Smooth muscle cell (in vitro differentiated cells): ENCODE measurements around the gene PPFIBP2. TPM values are rescaled to one million over a fixed set of nuclear protein-coding genes. Genes with fewer than 3 reads are reported as not detected.

Source experiments
- DNase-seq: peaks from one replicate; lab custom pipeline; 2025; ENCODE audit not compliant: unreplicated experiment; lab: John Stamatoyannopoulos, UW
- H2AFZ ChIP-seq: fragments of 200-600 bp; sonication (generic); 2 replicates; pipeline ENCODE4 v1.6.0; 2016; ENCODE audit warnings: antibody characterized with exemption, low read depth, mild to moderate bottlenecking
- H3F3A ChIP-seq: fragments of 200-600 bp; sonication (generic); 2 replicates; pipeline ENCODE4 v1.6.0; 2017; ENCODE audit warnings: antibody characterized with exemption, low read depth
- H3K27ac ChIP-seq: fragments of 200-600 bp; sonication (generic); 2 replicates; pipeline ENCODE4 v1.5.1; 2016; ENCODE audit warnings: low read depth, mild to moderate bottlenecking
- H3K27me3 ChIP-seq: fragments of 200-600 bp; sonication (generic); 2 replicates; pipeline ENCODE4 v1.6.1; 2016; ENCODE audit warnings: low read depth, mild to moderate bottlenecking
- H3K36me3 ChIP-seq: fragments of 200-600 bp; sonication (generic); 2 replicates; pipeline ENCODE4 v1.5.1; 2016; ENCODE audit warnings: low read depth
- H3K4me1 ChIP-seq: fragments of 200-600 bp; sonication (generic); 2 replicates; pipeline ENCODE4 v1.5.1; 2016; ENCODE audit warnings: low read depth
- H3K4me2 ChIP-seq: fragments of 200-600 bp; sonication (generic); 2 replicates; pipeline ENCODE4 v1.6.0; 2016; ENCODE audit warnings: mild to moderate bottlenecking
- H3K4me3 ChIP-seq: fragments of 200-600 bp; sonication (generic); 2 replicates; pipeline ENCODE4 v1.5.1; 2016; ENCODE audit warnings: mild to moderate bottlenecking
- H3K79me2 ChIP-seq: fragments of 200-600 bp; sonication (generic); 2 replicates; pipeline ENCODE4 v1.6.0; 2016; ENCODE audit warnings: low read depth, mild to moderate bottlenecking
- H3K9ac ChIP-seq: fragments of 200-600 bp; sonication (generic); 2 replicates; pipeline ENCODE4 v1.6.0; 2016; ENCODE audit warnings: low read depth
- H3K9me3 ChIP-seq: fragments of 200-600 bp; sonication (generic); replicated peaks from 2 replicates; pipeline ENCODE4 v1.5.1; 2016; ENCODE audit warnings: low read depth
- H4K20me1 ChIP-seq: fragments of 200-600 bp; sonication (generic); 2 replicates; pipeline ENCODE4 v1.6.0; 2016; ENCODE audit warnings: low read depth
- WGBS: methylation state at CpG from one replicate; pipeline ENCODE4 v1.1.7; 2016; ENCODE audit warnings: low lambda C conversion rate; 5-methylcytosine and 5-hydroxymethylcytosine counted together
- polyA plus RNA-seq: library from polyadenylated mRNA; unstranded; fragments of >200 nt; fragmentation: Nextera tagmentation; extraction: Ambion mirVana; gene quantifications from 2 replicates; pipeline ENCODE4 v1.2.1, GENCODE V29; 2016
- total RNA-seq: library from RNA; depleted of rRNA; stranded (reverse); fragments of >200 nt; gene quantifications from 2 replicates; pipeline ENCODE4 v1.2.3, GENCODE V29; 2014
- TF ChIP-seq, protein P1 (sequence below): fragments of 200-600 bp; sonication (generic); IDR thresholded peaks from 2 replicates; pipeline ENCODE4 v1.5.1; 2017; ENCODE audit warnings: borderline replicate concordance, mild to moderate bottlenecking, antibody characterized with exemption; ENCODE audit not compliant: insufficient read depth, poor library complexity, severe bottlenecking

The PPFIBP2 gene
- total and polyA plus RNA-seq, 2 experiments from 2014 or later: 9.8 to 20.2 TPM

DNA sequence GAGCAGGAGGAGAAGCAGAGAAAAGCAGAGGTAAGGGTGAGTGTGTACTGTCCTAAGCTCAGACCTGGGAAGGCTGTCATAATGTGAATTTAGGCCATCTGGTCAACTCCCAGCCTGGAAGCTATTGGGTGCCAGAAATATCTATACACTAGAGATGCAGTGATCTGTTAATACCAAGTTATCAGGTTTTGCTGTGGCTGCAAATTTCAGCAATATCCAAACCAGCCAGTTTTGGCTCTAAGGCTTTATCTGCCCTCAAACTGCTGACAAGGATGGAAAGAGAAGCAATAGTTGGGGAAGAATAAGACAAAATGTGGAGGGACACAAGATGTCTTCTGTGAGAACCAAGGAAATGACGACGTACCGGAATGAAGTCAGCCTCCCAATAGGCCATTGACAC lies 96.6 kb downstream of the PPFIBP2 start:
- Histone ChIP-seq H3K27me3 (no peaks in the 10 kb centered on the region), H3K36me3 (no peaks in the 10 kb centered on the region), H4K20me1 (no peaks in the 10 kb centered on the region), H3K4me1 (peaks cover 16% of the 10 kb centered on the region), H3K4me3 (no peak overlapping the region), H2AFZ (no peak overlapping the region), H3K27ac (no peak overlapping the region), H3K79me2 (no peaks in the 10 kb centered on the region), H3K9ac (no peak overlapping the region), H3K4me2 (no peak overlapping the region), H3K9me3 (no peaks in the 10 kb centered on the region), H3F3A (no peaks in the 10 kb centered on the region)
- WGBS: 100% methylated on average over 3 of the region's 3 CpGs
- TF ChIP-seq, protein P1, sequence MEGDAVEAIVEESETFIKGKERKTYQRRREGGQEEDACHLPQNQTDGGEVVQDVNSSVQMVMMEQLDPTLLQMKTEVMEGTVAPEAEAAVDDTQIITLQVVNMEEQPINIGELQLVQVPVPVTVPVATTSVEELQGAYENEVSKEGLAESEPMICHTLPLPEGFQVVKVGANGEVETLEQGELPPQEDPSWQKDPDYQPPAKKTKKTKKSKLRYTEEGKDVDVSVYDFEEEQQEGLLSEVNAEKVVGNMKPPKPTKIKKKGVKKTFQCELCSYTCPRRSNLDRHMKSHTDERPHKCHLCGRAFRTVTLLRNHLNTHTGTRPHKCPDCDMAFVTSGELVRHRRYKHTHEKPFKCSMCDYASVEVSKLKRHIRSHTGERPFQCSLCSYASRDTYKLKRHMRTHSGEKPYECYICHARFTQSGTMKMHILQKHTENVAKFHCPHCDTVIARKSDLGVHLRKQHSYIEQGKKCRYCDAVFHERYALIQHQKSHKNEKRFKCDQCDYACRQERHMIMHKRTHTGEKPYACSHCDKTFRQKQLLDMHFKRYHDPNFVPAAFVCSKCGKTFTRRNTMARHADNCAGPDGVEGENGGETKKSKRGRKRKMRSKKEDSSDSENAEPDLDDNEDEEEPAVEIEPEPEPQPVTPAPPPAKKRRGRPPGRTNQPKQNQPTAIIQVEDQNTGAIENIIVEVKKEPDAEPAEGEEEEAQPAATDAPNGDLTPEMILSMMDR: no peak
- DNase-seq: no peak

DNA sequence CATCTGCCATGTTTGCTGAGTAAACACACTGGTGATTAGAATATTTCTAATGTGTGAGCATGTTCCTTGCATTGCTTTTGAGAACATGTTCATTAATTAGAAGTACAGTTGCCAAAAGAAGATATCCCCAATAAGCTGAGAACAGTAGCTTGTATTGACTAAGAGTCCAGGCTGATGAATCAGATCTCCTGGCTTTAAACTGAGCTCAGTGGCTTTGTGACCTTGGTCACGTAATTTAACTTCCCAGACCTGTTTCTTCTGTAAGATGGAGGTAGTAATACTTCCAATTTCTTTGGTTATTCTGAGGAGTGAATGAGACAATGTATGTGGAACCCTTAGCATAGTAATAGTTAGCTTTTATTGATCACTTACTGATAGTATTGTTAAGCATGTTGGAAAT lies 97.6 kb downstream of the PPFIBP2 start:
- WGBS: 82% methylated on average over 1 of the region's 1 CpG
- Histone ChIP-seq H2AFZ (no peak overlapping the region), H4K20me1 (no peaks in the 10 kb centered on the region), H3K9me3 (no peaks in the 10 kb centered on the region), H3K4me1 (peaks cover 16% of the 10 kb centered on the region), H3K4me2 (no peak overlapping the region), H3K9ac (no peak overlapping the region), H3F3A (no peaks in the 10 kb centered on the region), H3K79me2 (no peaks in the 10 kb centered on the region), H3K36me3 (no peaks in the 10 kb centered on the region), H3K4me3 (no peak overlapping the region), H3K27ac (no peak overlapping the region), H3K27me3 (no peaks in the 10 kb centered on the region)
- no peak for DNase-seq
- TF ChIP-seq, protein P1: no peak

DNA sequence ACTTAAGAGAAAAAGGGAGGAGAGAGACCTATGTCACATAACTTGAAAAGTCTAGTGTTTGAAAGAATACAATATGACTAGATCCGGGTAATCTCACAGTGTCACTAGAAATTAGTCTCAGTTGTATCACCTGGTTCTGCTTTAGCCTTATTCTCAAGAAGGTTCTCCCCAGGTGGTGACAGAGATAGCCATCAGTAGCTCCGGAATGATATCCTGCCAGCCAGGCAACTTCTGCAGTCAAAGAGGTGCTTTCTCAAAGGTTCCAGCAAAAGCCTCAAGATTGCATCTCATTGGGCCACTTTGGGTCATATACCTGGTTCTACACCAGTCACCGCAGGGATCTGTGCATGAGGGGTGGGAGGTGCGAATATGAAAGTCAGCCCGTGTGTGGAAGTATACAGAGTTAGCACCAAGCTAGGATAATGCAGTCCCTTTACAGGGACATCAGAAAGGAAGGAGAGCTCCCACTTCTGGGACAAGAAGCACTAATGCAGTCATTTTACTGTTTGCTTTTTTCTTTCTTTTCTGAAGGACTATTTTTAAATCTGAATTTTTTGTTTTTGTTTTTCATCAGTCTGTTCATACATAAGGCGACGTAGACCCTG lies 98.4 kb downstream of the PPFIBP2 start:
- Histone ChIP-seq H3K27ac (no peak overlapping the region), H3K79me2 (no peaks in the 10 kb centered on the region), H3K4me3 (no peak overlapping the region), H3K9me3 (no peaks in the 10 kb centered on the region), H3K4me1 (peaks cover 16% of the 10 kb centered on the region), H2AFZ (no peak overlapping the region), H3F3A (no peaks in the 10 kb centered on the region), H3K27me3 (no peaks in the 10 kb centered on the region), H3K9ac (no peak overlapping the region), H4K20me1 (no peaks in the 10 kb centered on the region), H3K36me3 (no peaks in the 10 kb centered on the region), H3K4me2 (no peak overlapping the region)
- DNase-seq: no peak
- TF ChIP-seq, protein P1: no peak
- WGBS: 63% methylated on average over 7 of the region's 7 CpGs
